Prostate gland (tissue), 2 donors: ENCODE measurements around the gene FAM174C.

ENCODE experiments used
- POLR2A ChIP-seq: fragments of 450-650 bp; IDR thresholded peaks from one replicate; pipeline ENCODE4 v1.6.1; 2016; ENCODE audit warnings: antibody characterized with exemption, mild to moderate bottlenecking
- POLR2AphosphoS5 ChIP-seq: sonication (generic); formaldehyde crosslinking; IDR thresholded peaks from one replicate; pipeline ENCODE4 v1.6.1; 2017; ENCODE audit warnings: antibody characterized with exemption
- TF ChIP-seq, protein P1 (sequence below), 4 experiments: fragments of 200-600 bp in 2 of 4; fragments of 450-650 bp in 2 of 4; sonication (generic) in 2 of 4; IDR thresholded peaks; 1 replicate in 3 of 4; 2 replicates in 1 of 4; pipeline ENCODE4 v1.5.1; 2016 to 2019; ENCODE audit warnings: antibody characterized with exemption in 4 of 4, mild to moderate bottlenecking in 2 of 4, moderate library complexity in 2 of 4

- TF ChIP-seq, protein P1, sequence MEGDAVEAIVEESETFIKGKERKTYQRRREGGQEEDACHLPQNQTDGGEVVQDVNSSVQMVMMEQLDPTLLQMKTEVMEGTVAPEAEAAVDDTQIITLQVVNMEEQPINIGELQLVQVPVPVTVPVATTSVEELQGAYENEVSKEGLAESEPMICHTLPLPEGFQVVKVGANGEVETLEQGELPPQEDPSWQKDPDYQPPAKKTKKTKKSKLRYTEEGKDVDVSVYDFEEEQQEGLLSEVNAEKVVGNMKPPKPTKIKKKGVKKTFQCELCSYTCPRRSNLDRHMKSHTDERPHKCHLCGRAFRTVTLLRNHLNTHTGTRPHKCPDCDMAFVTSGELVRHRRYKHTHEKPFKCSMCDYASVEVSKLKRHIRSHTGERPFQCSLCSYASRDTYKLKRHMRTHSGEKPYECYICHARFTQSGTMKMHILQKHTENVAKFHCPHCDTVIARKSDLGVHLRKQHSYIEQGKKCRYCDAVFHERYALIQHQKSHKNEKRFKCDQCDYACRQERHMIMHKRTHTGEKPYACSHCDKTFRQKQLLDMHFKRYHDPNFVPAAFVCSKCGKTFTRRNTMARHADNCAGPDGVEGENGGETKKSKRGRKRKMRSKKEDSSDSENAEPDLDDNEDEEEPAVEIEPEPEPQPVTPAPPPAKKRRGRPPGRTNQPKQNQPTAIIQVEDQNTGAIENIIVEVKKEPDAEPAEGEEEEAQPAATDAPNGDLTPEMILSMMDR (IDR thresholded peaks at IDR 0.05): peak; percentile 98 to 100 (median 99)
- TF ChIP-seq POLR2AphosphoS5 (no peak), POLR2A (no peak)
Observed at GRCh38 chr19:1266916-1267476, 8.3 kb upstream of the FAM174C start.
